Measurements from ENCODE around the gene MDH2. TPM values are rescaled to one million over a fixed set of nuclear protein-coding genes. Genes with fewer than 3 reads are reported as not detected.
"Not testable (repeated sequence)": the region's sequence is repeated elsewhere in the genome, so short reads cannot be mapped to it uniquely, and the experiment has no call there.

MDH2 gene
- total RNA-seq, 4 donors from 2014 or later: 92.5 to 160 (median 131) TPM

- TF ChIP-seq CTCF (IDR thresholded peaks at IDR 0.05) (no peak), POLR2A (IDR thresholded peaks at IDR 0.05) (no peak)
- peaks cover 0 to 32% (median 0%) of the 10 kb centered on the region in 3 donors for H3K36me3 ChIP-seq
- intact Hi-C loops (cut with DNase I): no loop called here
- H3K27me3 ChIP-seq: no peaks in the 10 kb centered on the region
- peaks cover 22 to 79% (median 39%) of the 10 kb centered on the region in 3 donors for H3K4me1 ChIP-seq
- H3K27ac ChIP-seq: peak overlapping the region in 2 of 4 donors; percentile 93 to 97
- H3K4me3 ChIP-seq: peak overlapping the region in 3 of 4 donors; percentile 94 to 100 (median 95)
- DNase-seq: no peak
- no peaks in the 10 kb centered on the region for H3K9me3 ChIP-seq
- WGBS, 2 donors: 85 to 86% methylated on average over 6 of the region's 6 CpGs
Measured at GRCh38 chr7:76049295-76049694, 1.4 kb downstream of the MDH2 start.

GRCh38 chr7:76050545-76050944 is 2.6 kb downstream of the MDH2 start:
- no peak for DNase-seq
- no peaks in the 10 kb centered on the region for H3K27me3 ChIP-seq
- intact Hi-C loops (cut with DNase I): no loop called here
- no peak for TF ChIP-seq POLR2A (IDR thresholded peaks at IDR 0.05)
- no peak for TF ChIP-seq CTCF (IDR thresholded peaks at IDR 0.05)
- no peak overlapping the region for H3K4me3 ChIP-seq
- no peak overlapping the region for H3K27ac ChIP-seq
- 76 to 90% methylated on average over 4 to 5 of the region's 5 CpGs for WGBS, 2 donors
- H3K9me3 ChIP-seq: no peaks in the 10 kb centered on the region
- peaks cover 0 to 43% (median 4%) of the 10 kb centered on the region in 3 donors for H3K36me3 ChIP-seq
- peaks cover 22 to 83% (median 39%) of the 10 kb centered on the region in 3 donors for H3K4me1 ChIP-seq

- no peaks in the 10 kb centered on the region for H3K9me3 ChIP-seq
- 86 to 89% methylated on average over 4 of the region's 4 CpGs for WGBS, 2 donors
- no peak for DNase-seq
- H3K4me3 ChIP-seq: no peak overlapping the region
- peak overlapping the region in 2 of 4 donors; percentile 3 to 81 for H3K27ac ChIP-seq
- H3K27me3 ChIP-seq: no peaks in the 10 kb centered on the region
- TF ChIP-seq CTCF (IDR thresholded peaks at IDR 0.05): no peak
- peaks cover 0 to 56% (median 4%) of the 10 kb centered on the region in 3 donors for H3K36me3 ChIP-seq
- peaks cover 18 to 70% (median 33%) of the 10 kb centered on the region in 3 donors for H3K4me1 ChIP-seq
- intact Hi-C loops (cut with DNase I): no loop called here
Measured at GRCh38 chr7:76051840-76052239, 3.9 kb downstream of the MDH2 start.

GRCh38 chr7:76052681-76053080 is 4.8 kb downstream of the MDH2 start:
- peaks cover 15 to 66% (median 30%) of the 10 kb centered on the region in 3 donors for H3K4me1 ChIP-seq
- H3K27ac ChIP-seq: peak overlapping the region; percentile 24 to 81 (median 59)
- H3K36me3 ChIP-seq: peaks cover 2 to 65% (median 12%) of the 10 kb centered on the region in 3 donors
- 84 to 86% methylated on average over 8 of the region's 8 CpGs for WGBS, 2 donors
- H3K4me3 ChIP-seq; intact Hi-C loops (cut with DNase I); H3K27me3 ChIP-seq; DNase-seq; H3K9me3 ChIP-seq: not testable (repeated sequence)

- Histone ChIP-seq H3K27ac (peak overlapping the region; percentile 24 to 81 (median 59)), H3K4me3 (no peak overlapping the region), H3K27me3 (no peaks in the 10 kb centered on the region), H3K4me1 (peaks cover 15 to 65% (median 30%) of the 10 kb centered on the region in 3 donors), H3K36me3 (peaks cover 9 to 73% (median 20%) of the 10 kb centered on the region in 3 donors), H3K9me3 (no peaks in the 10 kb centered on the region)
- intact Hi-C loops (cut with DNase I): no loop called here
- TF ChIP-seq POLR2A (IDR thresholded peaks at IDR 0.05): no peak
- no peak for TF ChIP-seq CTCF (IDR thresholded peaks at IDR 0.05)
- WGBS, 2 donors: 57 to 61% methylated on average over 5 to 6 of the region's 6 CpGs
- DNase-seq: no peak
Measured at GRCh38 chr7:76053461-76053860, 5.6 kb downstream of the MDH2 start.

Data from esophagus squamous epithelium (tissue), 5 donors.